Thyroid gland (tissue), 4 donors: Measurements from ENCODE around the gene ULK4.

Experiments
- POLR2A ChIP-seq, 2 donors: fragments of 450-650 bp; IDR thresholded peaks; one replicate each; pipeline ENCODE4 v1.6.1; 2017; ENCODE audit warnings: antibody characterized with exemption in 2 of 2, mild to moderate bottlenecking in 2 of 2, moderate library complexity in 1 of 2
- TF ChIP-seq, protein P1 (sequence below), 6 experiments: fragments of 200-600 bp in 3 of 6; fragments of 450-650 bp in 3 of 6; sonication (generic) in 3 of 6; IDR thresholded peaks; one replicate each; pipeline ENCODE4 v1.5.1; 2016 to 2019; ENCODE audit warnings: antibody characterized with exemption in 6 of 6, mild to moderate bottlenecking in 2 of 6, inconsistent platforms in 1 of 6, moderate library complexity in 1 of 6

DNA sequence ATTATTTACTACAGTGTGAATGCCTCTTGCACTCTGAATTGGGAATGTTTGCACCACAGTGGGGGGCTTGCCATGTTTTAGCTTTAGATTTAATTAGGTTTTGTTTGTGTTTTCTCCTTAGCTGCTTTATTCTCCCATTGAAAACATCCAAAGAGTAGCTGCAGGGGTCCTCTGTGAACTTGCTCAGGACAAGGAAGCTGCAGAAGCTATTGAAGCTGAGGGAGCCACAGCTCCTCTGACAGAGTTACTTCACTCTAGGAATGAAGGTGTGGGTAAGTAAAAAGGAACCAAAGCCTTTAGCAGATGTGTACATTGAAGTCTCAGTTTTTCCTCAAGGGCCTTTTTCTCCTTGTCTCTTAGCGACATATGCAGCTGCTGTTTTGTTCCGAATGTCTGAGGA is 725.7 kb downstream of the ULK4 start:
- TF ChIP-seq, protein P1, sequence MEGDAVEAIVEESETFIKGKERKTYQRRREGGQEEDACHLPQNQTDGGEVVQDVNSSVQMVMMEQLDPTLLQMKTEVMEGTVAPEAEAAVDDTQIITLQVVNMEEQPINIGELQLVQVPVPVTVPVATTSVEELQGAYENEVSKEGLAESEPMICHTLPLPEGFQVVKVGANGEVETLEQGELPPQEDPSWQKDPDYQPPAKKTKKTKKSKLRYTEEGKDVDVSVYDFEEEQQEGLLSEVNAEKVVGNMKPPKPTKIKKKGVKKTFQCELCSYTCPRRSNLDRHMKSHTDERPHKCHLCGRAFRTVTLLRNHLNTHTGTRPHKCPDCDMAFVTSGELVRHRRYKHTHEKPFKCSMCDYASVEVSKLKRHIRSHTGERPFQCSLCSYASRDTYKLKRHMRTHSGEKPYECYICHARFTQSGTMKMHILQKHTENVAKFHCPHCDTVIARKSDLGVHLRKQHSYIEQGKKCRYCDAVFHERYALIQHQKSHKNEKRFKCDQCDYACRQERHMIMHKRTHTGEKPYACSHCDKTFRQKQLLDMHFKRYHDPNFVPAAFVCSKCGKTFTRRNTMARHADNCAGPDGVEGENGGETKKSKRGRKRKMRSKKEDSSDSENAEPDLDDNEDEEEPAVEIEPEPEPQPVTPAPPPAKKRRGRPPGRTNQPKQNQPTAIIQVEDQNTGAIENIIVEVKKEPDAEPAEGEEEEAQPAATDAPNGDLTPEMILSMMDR (IDR thresholded peaks at IDR 0.05), result no peak
- no peak for TF ChIP-seq POLR2A (IDR thresholded peaks at IDR 0.05)
